Neural cell (in vitro differentiated cells): Measurements from ENCODE around the gene RGS9BP. TPM values are rescaled to one million over a fixed set of nuclear protein-coding genes. Genes with fewer than 3 reads are reported as not detected.
"Not testable (repeated sequence)": the region's sequence is repeated elsewhere in the genome, so short reads cannot be mapped to it uniquely, and the experiment has no call there.

Experiments used
- H2AFZ ChIP-seq: fragments of 200-600, 300-800 bp; sonication (generic), shearing (Covaris generic); 2 replicates; pipeline ENCODE4 v1.6.0; 2014; ENCODE audit warnings: low read depth, mild to moderate bottlenecking, antibody characterized with exemption, low read length, moderate library complexity
- H3F3A ChIP-seq: fragments of 200-600 bp; shearing (Covaris generic); 2 replicates; pipeline ENCODE4 v1.6.1; 2016; ENCODE audit warnings: mild to moderate bottlenecking, moderate library complexity, mixed read lengths, antibody characterized with exemption, low read length; ENCODE audit not compliant: insufficient read depth, poor library complexity, severe bottlenecking
- H3K27ac ChIP-seq: fragments of 200-600, 300-800 bp; sonication (generic), shearing (Covaris generic); 2 replicates; pipeline ENCODE4 v1.5.1; 2014; ENCODE audit warnings: mild to moderate bottlenecking, low read length, moderate library complexity
- H3K27me3 ChIP-seq: fragments of 300-800, 200-600 bp; sonication (generic), shearing (Covaris generic); 2 replicates; pipeline ENCODE4 v1.6.0; 2014; ENCODE audit warnings: mild to moderate bottlenecking, low read depth, low read length, moderate library complexity; ENCODE audit not compliant: insufficient read depth
- H3K36me3 ChIP-seq: fragments of 300-800, 200-600 bp; sonication (generic), shearing (Covaris generic); 2 replicates; pipeline ENCODE4 v1.5.1; 2014; ENCODE audit warnings: mild to moderate bottlenecking, antibody characterized with exemption, low read length, moderate library complexity; ENCODE audit not compliant: insufficient read depth
- H3K4me2 ChIP-seq: fragments of 300-800, 200-600 bp; sonication (generic), shearing (Covaris generic); 2 replicates; pipeline ENCODE4 v1.6.0; 2014; ENCODE audit warnings: mild to moderate bottlenecking, low read length
- H3K4me3 ChIP-seq: fragments of 300-800, 200-600 bp; sonication (generic), shearing (Covaris generic); 2 replicates; pipeline ENCODE4 v1.5.1; 2014; ENCODE audit warnings: mild to moderate bottlenecking, low read length, moderate library complexity
- H3K79me2 ChIP-seq: fragments of 200-600 bp; shearing (Covaris generic); replicated peaks from 2 replicates; pipeline ENCODE4 v1.6.0; 2014; ENCODE audit warnings: mild to moderate bottlenecking, low read length, moderate library complexity; ENCODE audit not compliant: insufficient read depth
- H3K9ac ChIP-seq: fragments of 300-800, 200-600 bp; sonication (generic), shearing (Covaris generic); 2 replicates; pipeline ENCODE4 v1.6.1; 2016; ENCODE audit warnings: mild to moderate bottlenecking, low read length, mixed read lengths
- H3K9me2 ChIP-seq: fragments of 200-600 bp; shearing (Covaris generic); 2 replicates; pipeline ENCODE4 v1.6.1; 2016; ENCODE audit warnings: mild to moderate bottlenecking, low read length, mixed read lengths; ENCODE audit not compliant: insufficient read depth
- H3K9me3 ChIP-seq: fragments of 200-600, 300-800 bp; sonication (generic), shearing (Covaris generic); 2 replicates; pipeline ENCODE4 v1.6.1; 2016; ENCODE audit warnings: mild to moderate bottlenecking, mixed run types, low read length, moderate library complexity, mixed read lengths
- H4K20me1 ChIP-seq: fragments of 200-600 bp; shearing (Covaris generic); 2 replicates; pipeline ENCODE4 v1.6.1; 2016; ENCODE audit warnings: mild to moderate bottlenecking, mixed run types; ENCODE audit not compliant: insufficient read depth
- CTCF ChIP-seq: fragments of 450-650 bp; IDR thresholded peaks from 2 replicates; pipeline ENCODE4 v1.5.1; 2014; ENCODE audit warnings: antibody characterized with exemption, mild to moderate bottlenecking, moderate library complexity; ENCODE audit not compliant: poor library complexity, severe bottlenecking
- EP300 ChIP-seq: fragments of 450-650 bp; conservative IDR thresholded peaks from 2 replicates; pipeline ENCODE4 v1.6.1; 2014; ENCODE audit warnings: antibody characterized with exemption, mild to moderate bottlenecking, moderate library complexity; ENCODE audit not compliant: poor library complexity, severe bottlenecking
- EZH2 ChIP-seq: fragments of 200-600, 300-800 bp; shearing (Covaris generic), sonication (generic); IDR thresholded peaks from 2 replicates; pipeline ENCODE4 v1.6.1; 2014; ENCODE audit warnings: antibody characterized with exemption, low read length, borderline replicate concordance, mild to moderate bottlenecking; ENCODE audit not compliant: insufficient read depth, poor library complexity, severe bottlenecking
- MXI1 ChIP-seq: fragments of 450-650 bp; conservative IDR thresholded peaks from 2 replicates; pipeline ENCODE4 v1.6.1; 2014; ENCODE audit warnings: antibody characterized with exemption, mild to moderate bottlenecking; ENCODE audit not compliant: poor library complexity, severe bottlenecking
- POLR2AphosphoS5 ChIP-seq: IDR thresholded peaks from 2 replicates; pipeline ENCODE4 v1.6.1; 2012
- RAD21 ChIP-seq: fragments of 450-650 bp; conservative IDR thresholded peaks from 2 replicates; pipeline ENCODE4 v1.6.1; 2014; ENCODE audit warnings: antibody characterized with exemption, mild to moderate bottlenecking, moderate library complexity
- SMC3 ChIP-seq: fragments of 450-650 bp; conservative IDR thresholded peaks from 2 replicates; pipeline ENCODE4 v1.6.1; 2014; ENCODE audit warnings: antibody characterized with exemption, mild to moderate bottlenecking, moderate library complexity; ENCODE audit not compliant: poor library complexity
- TAF1 ChIP-seq: IDR thresholded peaks from 2 replicates; pipeline ENCODE4 v1.6.1; 2012; ENCODE audit warnings: low read depth
- polyA plus RNA-seq: library from polyadenylated mRNA; depleted of rRNA; stranded (reverse); fragments of >200 nt; gene quantifications from 2 replicates; pipeline ENCODE4 v1.2.3, GENCODE V29; 2014
- TF ChIP-seq, protein P1 (sequence below): IDR thresholded peaks from 2 replicates; pipeline ENCODE4 v1.6.1; 2012; ENCODE audit warnings: borderline replicate concordance

Gene RGS9BP
- polyA plus RNA-seq, 1 donor from 2014 or later: not detected

- Histone ChIP-seq H3K9me2 (no peaks in the 10 kb centered on the region), H2AFZ (no peak overlapping the region), H3K4me3 (no peak overlapping the region), H3K27me3 (no peaks in the 10 kb centered on the region), H3K4me2 (no peak overlapping the region), H3F3A (no peaks in the 10 kb centered on the region), H3K79me2 (no peaks in the 10 kb centered on the region), H3K9me3 (no peaks in the 10 kb centered on the region), H3K9ac (no peak overlapping the region), H3K36me3 (no peaks in the 10 kb centered on the region), H4K20me1 (no peaks in the 10 kb centered on the region), H3K27ac (no peak overlapping the region)
- TF ChIP-seq EZH2 (no peak), RAD21 (no peak), TAF1 (no peak), SMC3 (no peak), EP300 (no peak)
- TF ChIP-seq, protein P1, sequence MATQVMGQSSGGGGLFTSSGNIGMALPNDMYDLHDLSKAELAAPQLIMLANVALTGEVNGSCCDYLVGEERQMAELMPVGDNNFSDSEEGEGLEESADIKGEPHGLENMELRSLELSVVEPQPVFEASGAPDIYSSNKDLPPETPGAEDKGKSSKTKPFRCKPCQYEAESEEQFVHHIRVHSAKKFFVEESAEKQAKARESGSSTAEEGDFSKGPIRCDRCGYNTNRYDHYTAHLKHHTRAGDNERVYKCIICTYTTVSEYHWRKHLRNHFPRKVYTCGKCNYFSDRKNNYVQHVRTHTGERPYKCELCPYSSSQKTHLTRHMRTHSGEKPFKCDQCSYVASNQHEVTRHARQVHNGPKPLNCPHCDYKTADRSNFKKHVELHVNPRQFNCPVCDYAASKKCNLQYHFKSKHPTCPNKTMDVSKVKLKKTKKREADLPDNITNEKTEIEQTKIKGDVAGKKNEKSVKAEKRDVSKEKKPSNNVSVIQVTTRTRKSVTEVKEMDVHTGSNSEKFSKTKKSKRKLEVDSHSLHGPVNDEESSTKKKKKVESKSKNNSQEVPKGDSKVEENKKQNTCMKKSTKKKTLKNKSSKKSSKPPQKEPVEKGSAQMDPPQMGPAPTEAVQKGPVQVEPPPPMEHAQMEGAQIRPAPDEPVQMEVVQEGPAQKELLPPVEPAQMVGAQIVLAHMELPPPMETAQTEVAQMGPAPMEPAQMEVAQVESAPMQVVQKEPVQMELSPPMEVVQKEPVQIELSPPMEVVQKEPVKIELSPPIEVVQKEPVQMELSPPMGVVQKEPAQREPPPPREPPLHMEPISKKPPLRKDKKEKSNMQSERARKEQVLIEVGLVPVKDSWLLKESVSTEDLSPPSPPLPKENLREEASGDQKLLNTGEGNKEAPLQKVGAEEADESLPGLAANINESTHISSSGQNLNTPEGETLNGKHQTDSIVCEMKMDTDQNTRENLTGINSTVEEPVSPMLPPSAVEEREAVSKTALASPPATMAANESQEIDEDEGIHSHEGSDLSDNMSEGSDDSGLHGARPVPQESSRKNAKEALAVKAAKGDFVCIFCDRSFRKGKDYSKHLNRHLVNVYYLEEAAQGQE: no peak
Measured at GRCh38 chr19:32709032-32709431, 33.4 kb downstream of the RGS9BP start.

- Histone ChIP-seq H3K4me3 (no peak overlapping the region), H3K9me2 (no peaks in the 10 kb centered on the region), H3K9ac (no peak overlapping the region), H3K27ac (no peak overlapping the region), H4K20me1 (no peaks in the 10 kb centered on the region), H3K27me3 (no peaks in the 10 kb centered on the region), H3F3A (no peaks in the 10 kb centered on the region), H2AFZ (no peak overlapping the region), H3K36me3 (no peaks in the 10 kb centered on the region), H3K79me2 (no peaks in the 10 kb centered on the region), H3K4me2 (no peak overlapping the region), H3K9me3 (no peaks in the 10 kb centered on the region)
- TF ChIP-seq MXI1 (no peak), EZH2 (no peak), SMC3 (no peak), RAD21 (no peak), EP300 (no peak), POLR2AphosphoS5 (no peak), CTCF (no peak)
- TF ChIP-seq, protein P1: no peak
Measured at GRCh38 chr19:32711747-32712146, 36.1 kb downstream of the RGS9BP start.

GRCh38 chr19:32716203-32716602 lies 40.6 kb downstream of the RGS9BP start:
- H3K27ac ChIP-seq, H4K20me1 ChIP-seq, H3K27me3 ChIP-seq, H3K4me2 ChIP-seq, H3K9me3 ChIP-seq, H3K4me3 ChIP-seq, H3K36me3 ChIP-seq, H3K9me2 ChIP-seq, H3K79me2 ChIP-seq, H3F3A ChIP-seq, H3K9ac ChIP-seq, H2AFZ ChIP-seq: not testable (repeated sequence)
